HepG2 (cell line): ENCODE measurements around the gene FUCA1. TPM values are rescaled to one million over a fixed set of nuclear protein-coding genes. Genes with fewer than 3 reads are reported as not detected.

Experiments
- ATAC-seq: fragments of 200-7000 bp; cut with Tn5 transposase; 3 replicates; pipeline ENCODE4 v1.9.1; 2020; ENCODE audit warnings: mild to moderate bottlenecking, moderate library complexity
- BruUV-seq: library from RNA; stranded (reverse); fragments of 400-500 nt; replicated peaks from 2 replicates; lab custom pipeline; 2021; lab: Mats Ljungman, UMichigan
- CTCF ChIA-PET: fragments of 300-600 bp; formaldehyde crosslinking; extraction: SDS; loops from one replicate; lab custom pipeline; 2021; ENCODE audit warnings: low total read pairs, inconsistent platforms, low intra/inter-chr PET ratio; lab: Yijun Ruan, JAX
- POLR2A ChIA-PET: fragments of 350-600 bp; sonication (Branson Sonifier 250); formaldehyde crosslinking; loops from one replicate; lab custom pipeline; 2020; ENCODE audit warnings: antibody characterized with exemption, inconsistent platforms; lab: Yijun Ruan, JAX
- DNase-seq: peaks from one replicate; pipeline ENCODE4 v3.0.0-alpha.2; 2015; ENCODE audit warnings: low spot score
- FAIRE-seq: peaks from 3 replicates; lab custom pipeline; 2011; peaks lifted over from hg19 to GRCh38; lab: Jason Lieb, UNC
- H2AFZ ChIP-seq: one replicate; pipeline ENCODE4 v1.6.1; 2011; ENCODE audit warnings: low read length, inconsistent platforms
- H3K27ac ChIP-seq: fragments of 300-600 bp; 3 replicates; pipeline ENCODE4 v1.8.0; 2011; ENCODE audit warnings: mixed run types, mild to moderate bottlenecking, mixed read lengths, low read length, inconsistent platforms; ENCODE audit not compliant: insufficient read depth; ENCODE audit errors: extremely low read length
- H3K27me3 ChIP-seq, 2 experiments: fragments of 200-600 bp in 1 of 2; 2 replicates in 1 of 2; 3 replicates in 1 of 2; pipeline versions ENCODE4 v1.6.0 to v1.8.0; 2011; ENCODE audit warnings: low read length in 2 of 2, mild to moderate bottlenecking in 2 of 2, moderate library complexity in 2 of 2, inconsistent platforms in 1 of 2; ENCODE audit not compliant: insufficient read depth in 2 of 2, control insufficient read depth in 1 of 2
- H3K36me3 ChIP-seq, 2 experiments: fragments of 200-600 bp in 1 of 2; replicated peaks in 1 of 2; 2 replicates in 1 of 2; 3 replicates in 1 of 2; pipeline versions ENCODE4 v1.5.1 to v1.8.0; 2011; ENCODE audit warnings: low read length in 2 of 2, inconsistent platforms in 1 of 2; ENCODE audit not compliant: insufficient read depth in 2 of 2, control insufficient read depth in 1 of 2
- H3K4me1 ChIP-seq: 2 replicates; pipeline ENCODE4 v1.5.1; 2012; ENCODE audit warnings: low read length, inconsistent platforms; ENCODE audit not compliant: insufficient read depth
- H3K4me2 ChIP-seq: 2 replicates; pipeline ENCODE4 v1.6.0; 2011; ENCODE audit warnings: low read depth, low read length, inconsistent platforms
- H3K4me3 ChIP-seq, 3 experiments: fragments of 200-600 bp in 1 of 3; sonication (generic), shearing (Covaris generic) in 1 of 3; replicated peaks in 1 of 3; 2 replicates each; pipeline ENCODE4 v1.5.1; 2011 to 2016; ENCODE audit warnings: low read length in 3 of 3, inconsistent platforms in 2 of 3, low read depth in 2 of 3, mild to moderate bottlenecking in 2 of 3, control low read depth in 1 of 3, mixed read lengths in 1 of 3; ENCODE audit not compliant: insufficient read depth in 1 of 3
- H3K79me2 ChIP-seq: one replicate; pipeline ENCODE4 v1.6.1; 2011; ENCODE audit warnings: low read length, inconsistent platforms; ENCODE audit not compliant: insufficient read depth
- H3K9ac ChIP-seq: 2 replicates; pipeline ENCODE4 v1.6.0; 2011; ENCODE audit warnings: mild to moderate bottlenecking, low read depth, low read length, inconsistent platforms; ENCODE audit not compliant: insufficient read depth
- H3K9me3 ChIP-seq: 2 replicates; pipeline ENCODE4 v1.5.1; 2012; ENCODE audit warnings: mild to moderate bottlenecking, low read length
- H4K20me1 ChIP-seq: 2 replicates; pipeline ENCODE4 v1.6.0; 2011; ENCODE audit warnings: inconsistent platforms, mild to moderate bottlenecking, low read length, moderate library complexity; ENCODE audit not compliant: insufficient read depth
- GTF2F1 ChIP-seq: fragments of 150-350 bp; IDR thresholded peaks from 2 replicates; pipeline ENCODE4 v1.6.1; 2014; ENCODE audit warnings: low read length
- NR2F2 ChIP-seq: IDR thresholded peaks from 2 replicates; pipeline ENCODE4 v1.6.1; 2012; ENCODE audit warnings: low read depth, inconsistent platforms, borderline replicate concordance
- WGBS: methylation state at CpG from one replicate; pipeline ENCODE4 v1.1.6; 2017; ENCODE audit warnings: low lambda C conversion rate; 5-methylcytosine and 5-hydroxymethylcytosine counted together
- in situ Hi-C: cut with HindIII; loops from 2 replicates; pipeline ENCODE4 v1.10.0; 2017; ENCODE audit warnings: low pct_unique_long_range_greater_than_20kb; ENCODE audit not compliant: extremely low pct_ligation_motif_present
- intact Hi-C: fragments of 100-400 bp; cut with micrococcal nuclease; formaldehyde crosslinking; loops from one replicate; pipeline ENCODE4 v1.10.0; 2022; ENCODE audit not compliant: unreplicated experiment
- polyA plus RNA-seq, 8 experiments: library from polyadenylated mRNA; depleted of rRNA in 3 of 8; stranded (reverse) in 7 of 8; unstranded in 1 of 8; fragments of >200 nt; fragmentation: Illumina TruSeq in 4 of 8; extraction: Trizol in 4 of 8; gene quantifications; 2 replicates each; pipeline versions ENCODE4 v1.2.1 to v1.2.3, GENCODE V29; 2011 to 2016; ENCODE audit warnings: low read depth in 4 of 8, missing spikeins in 1 of 8, mixed read lengths in 1 of 8; ENCODE audit not compliant: insufficient read depth in 1 of 8
- total RNA-seq, 5 experiments: library from RNA; depleted of rRNA; stranded (reverse); fragments of >200 nt; fragmentation: Illumina TruSeq; extraction: Trizol; gene quantifications; 2 replicates each; pipeline ENCODE4 v1.2.3, GENCODE V29; 2016; ENCODE audit warnings: low read depth in 1 of 5
- TF ChIP-seq, protein P1 (sequence below): sonication (generic); formaldehyde crosslinking; IDR thresholded peaks from 2 replicates; pipeline ENCODE4 v1.5.1; 2020; ENCODE audit warnings: missing genetic modification reagents, mild to moderate bottlenecking, borderline replicate concordance
- TF ChIP-seq, protein P2 (sequence below): sonication (generic); formaldehyde crosslinking; IDR thresholded peaks from 2 replicates; pipeline ENCODE4 v1.5.0; 2020; ENCODE audit warnings: mild to moderate bottlenecking, missing genetic modification reagents

FUCA1 gene
- total and polyA plus RNA-seq, 2 of the 13 experiments (the other 11 are each of a cell fraction or from before 2014, with no cell fraction given): 32.7 to 33.6 TPM

DNA sequence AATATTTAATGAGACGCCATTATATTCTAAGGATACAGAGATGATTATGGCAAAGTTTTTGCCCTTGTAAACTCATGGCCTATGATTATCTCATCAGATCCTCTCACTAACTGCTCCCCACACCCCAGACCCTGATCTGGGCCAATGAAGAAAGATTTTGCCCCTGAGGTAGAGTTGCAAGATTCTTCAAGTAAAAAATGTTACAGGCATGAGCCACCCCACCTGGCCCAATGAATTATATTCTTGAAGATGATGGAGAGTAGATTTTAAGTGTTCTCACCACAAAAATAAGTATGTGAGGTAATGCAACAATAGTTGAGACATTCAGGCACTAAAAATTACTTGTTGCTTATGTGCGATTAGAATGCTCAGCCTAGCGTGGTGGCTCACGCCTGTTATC lies 46.8 kb upstream of the FUCA1 start:
- POLR2A ChIA-PET: no interaction called here
- Histone ChIP-seq H3K4me3 (no peak overlapping the region), H3K36me3 (no peaks in the 10 kb centered on the region), H2AFZ (no peak overlapping the region), H3K79me2 (no peaks in the 10 kb centered on the region), H3K9ac (no peak overlapping the region), H3K27me3 (peaks cover 2 to 10% of the 10 kb centered on the region in 2 experiments; a peak in 2 of 5 replicates), H3K4me2 (no peak overlapping the region), H3K4me1 (peaks cover 27% of the 10 kb centered on the region), H3K9me3 (no peaks in the 10 kb centered on the region), H4K20me1 (no peaks in the 10 kb centered on the region), H3K27ac (no peak overlapping the region)
- TF ChIP-seq NR2F2: no peak
- TF ChIP-seq, protein P1, sequence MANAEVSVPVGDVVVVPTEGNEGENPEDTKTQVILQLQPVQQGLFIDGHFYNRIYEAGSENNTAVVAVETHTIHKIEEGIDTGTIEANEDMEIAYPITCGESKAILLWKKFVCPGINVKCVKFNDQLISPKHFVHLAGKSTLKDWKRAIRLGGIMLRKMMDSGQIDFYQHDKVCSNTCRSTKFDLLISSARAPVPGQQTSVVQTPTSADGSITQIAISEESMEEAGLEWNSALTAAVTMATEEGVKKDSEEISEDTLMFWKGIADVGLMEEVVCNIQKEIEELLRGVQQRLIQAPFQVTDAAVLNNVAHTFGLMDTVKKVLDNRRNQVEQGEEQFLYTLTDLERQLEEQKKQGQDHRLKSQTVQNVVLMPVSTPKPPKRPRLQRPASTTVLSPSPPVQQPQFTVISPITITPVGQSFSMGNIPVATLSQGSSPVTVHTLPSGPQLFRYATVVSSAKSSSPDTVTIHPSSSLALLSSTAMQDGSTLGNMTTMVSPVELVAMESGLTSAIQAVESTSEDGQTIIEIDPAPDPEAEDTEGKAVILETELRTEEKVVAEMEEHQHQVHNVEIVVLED (CRISPR knock-in tag): no peak
- TF ChIP-seq, protein P2, sequence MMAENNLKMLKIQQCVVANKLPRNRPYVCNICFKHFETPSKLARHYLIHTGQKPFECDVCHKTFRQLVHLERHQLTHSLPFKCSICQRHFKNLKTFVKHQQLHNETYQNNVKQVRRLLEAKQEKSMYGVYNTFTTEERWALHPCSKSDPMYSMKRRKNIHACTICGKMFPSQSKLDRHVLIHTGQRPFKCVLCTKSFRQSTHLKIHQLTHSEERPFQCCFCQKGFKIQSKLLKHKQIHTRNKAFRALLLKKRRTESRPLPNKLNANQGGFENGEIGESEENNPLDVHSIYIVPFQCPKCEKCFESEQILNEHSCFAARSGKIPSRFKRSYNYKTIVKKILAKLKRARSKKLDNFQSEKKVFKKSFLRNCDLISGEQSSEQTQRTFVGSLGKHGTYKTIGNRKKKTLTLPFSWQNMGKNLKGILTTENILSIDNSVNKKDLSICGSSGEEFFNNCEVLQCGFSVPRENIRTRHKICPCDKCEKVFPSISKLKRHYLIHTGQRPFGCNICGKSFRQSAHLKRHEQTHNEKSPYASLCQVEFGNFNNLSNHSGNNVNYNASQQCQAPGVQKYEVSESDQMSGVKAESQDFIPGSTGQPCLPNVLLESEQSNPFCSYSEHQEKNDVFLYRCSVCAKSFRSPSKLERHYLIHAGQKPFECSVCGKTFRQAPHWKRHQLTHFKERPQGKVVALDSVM (CRISPR knock-in tag): no peak
- no peak for TF ChIP-seq GTF2F1
- intact Hi-C loops: no loop called here
- no peak for DNase-seq
- no TSS peak for BruUV-seq
- ATAC-seq: no peak
- in situ Hi-C loops: loop anchor here (5.0 kb wide), 1 partner anchor 108 kb away; no protein-coding TSS in a partner anchor
- FAIRE-seq: no peak
- CTCF ChIA-PET: no interaction called here
- 78% methylated on average over 4 of the region's 4 CpGs for WGBS
